Posterior vena cava (tissue), 2 donors: Measurements from ENCODE around the gene MOSPD2. TPM values are rescaled to one million over a fixed set of nuclear protein-coding genes. Genes with fewer than 3 reads are reported as not detected.

Experiments used
- DNase-seq: peaks from one replicate; pipeline ENCODE4 v3.0.0-alpha.2; 2020; ENCODE audit warnings: low spot score
- intact Hi-C, 2 donors: fragments of 100-400 bp; cut with DNase I; formaldehyde crosslinking; loops; one replicate each; pipeline versions ENCODE4 v1.14.1 to v1.14.2; 2022 to 2023
- total RNA-seq, 2 donors: library from RNA; stranded (reverse); fragmentation: NEBNext Ultra II Directional; extraction: Animal tissue kit (Norgen Biotek cat#: 25700); gene quantifications; one replicate each; pipeline ENCODE4 v1.2.1, GENCODE V29; 2021
- donor health status: DM: yes; HTN: yes; CAD: no.
- donor health status: DM: yes; HTN: yes; CAD: no.

The MOSPD2 gene
- total RNA-seq, 2 donors from 2014 or later: 11.7 to 13.8 TPM

GRCh38 chrX:14956813-14957582, 83.8 kb downstream of the MOSPD2 start:
- DNase-seq: no peak
- intact Hi-C loops: no loop called here

- no peak for DNase-seq
- intact Hi-C loops: no loop called here
These were observed 90.4 kb downstream of the MOSPD2 start for GRCh38 chrX:14963447-14964236.

GRCh38 chrX:14964500-14964899, 91.3 kb downstream of the MOSPD2 start:
- DNase-seq: no peak
- intact Hi-C loops: no loop called here

Other genes starting within 250 kb of the MOSPD2 start
- gene FANCB, start 352 bp upstream of the MOSPD2 start, total RNA-seq: 1 to 10 TPM; 1.6 to 2.0 TPM